ENCODE measurements around the gene FGR.
A peak's percentile ranks its signal among the peaks of the same experiment; 100 is the strongest.

FGR gene

GRCh38 chr1:27585684-27586083 is 49.3 kb downstream of the FGR start:
- no peak for DNase-seq (ENCODE audit: low spot score)

DNA sequence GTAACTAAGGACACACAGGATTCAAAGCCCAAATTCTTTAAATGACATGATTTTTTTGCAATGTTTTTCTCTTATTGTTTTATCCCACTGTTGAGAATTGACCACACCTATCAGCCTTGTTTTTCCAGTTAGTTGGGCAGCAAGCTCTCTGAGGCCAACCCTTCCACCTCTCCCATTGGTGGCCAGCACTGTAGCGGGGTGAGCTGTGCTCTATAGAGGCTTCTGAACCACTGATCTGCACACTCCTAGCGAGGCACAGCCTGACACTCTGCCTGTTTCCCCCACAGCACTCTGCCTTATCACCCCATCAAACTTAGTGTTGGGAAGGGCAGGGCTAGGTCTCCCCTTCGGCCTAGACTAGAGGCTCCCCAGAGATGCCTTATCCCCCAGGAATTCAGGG is 50.5 kb downstream of the FGR start:
- DNase-seq (ENCODE audit: low spot score): no peak

- DNase-seq (ENCODE audit: low spot score): no peak
These were observed 51.5 kb downstream of the FGR start for GRCh38 chr1:27583479-27583878.

DNA sequence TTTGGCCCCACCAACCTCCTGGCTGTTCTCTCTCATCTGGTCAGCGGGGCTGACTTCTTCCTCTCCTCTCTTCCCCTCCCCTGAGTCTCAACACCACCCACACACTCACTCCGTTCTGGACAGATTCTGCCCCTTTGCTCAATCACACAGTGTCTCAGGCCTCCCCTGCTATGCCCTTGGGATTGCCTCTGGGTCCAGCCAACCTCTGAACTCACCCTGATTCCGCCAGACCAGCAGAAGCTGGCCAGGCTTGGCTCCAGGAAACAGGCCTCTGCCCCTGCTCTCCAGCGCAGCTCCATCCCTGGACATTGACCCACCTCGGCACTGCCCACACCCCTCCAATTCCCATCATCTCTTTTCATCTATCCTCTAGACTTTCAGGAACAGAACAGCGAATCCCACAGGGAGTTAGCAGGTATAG is 53.2 kb downstream of the FGR start:
- no peak for DNase-seq (ENCODE audit: low spot score)

DNA sequence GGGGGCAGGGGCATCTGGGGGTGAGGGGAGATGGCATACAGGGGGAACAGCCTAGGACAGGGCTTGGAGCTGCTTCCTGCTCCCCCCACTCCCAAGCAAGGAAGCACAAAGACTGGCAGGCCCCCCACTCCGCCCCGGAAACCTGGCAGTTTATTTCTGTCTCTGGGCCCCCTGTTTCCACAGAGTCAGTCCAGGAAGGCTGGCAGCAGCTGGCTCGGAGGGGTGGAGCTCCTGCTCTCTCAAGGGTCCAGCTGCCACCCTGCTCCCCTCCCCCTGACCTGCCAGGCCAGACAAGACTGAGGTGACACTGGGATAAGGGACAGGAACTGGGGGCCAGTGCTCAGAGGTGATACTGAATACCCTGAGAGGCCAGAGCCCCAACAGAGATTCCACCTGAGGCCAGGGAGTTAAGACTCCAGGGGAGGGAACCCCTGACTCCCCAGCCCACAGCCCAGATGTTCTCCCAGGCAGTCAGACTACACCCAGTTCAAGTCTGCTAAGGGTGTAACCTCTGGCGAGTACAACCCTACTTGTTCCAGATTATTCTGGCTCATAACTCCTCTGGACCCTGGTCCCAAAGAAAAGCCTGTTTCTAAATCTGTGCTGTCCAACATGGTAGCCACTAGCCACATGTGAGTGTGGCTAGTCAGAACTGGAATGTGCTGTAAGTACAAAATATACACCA is 57.3 kb downstream of the FGR start:
- DNase-seq (ENCODE audit: low spot score): no peak

DNA sequence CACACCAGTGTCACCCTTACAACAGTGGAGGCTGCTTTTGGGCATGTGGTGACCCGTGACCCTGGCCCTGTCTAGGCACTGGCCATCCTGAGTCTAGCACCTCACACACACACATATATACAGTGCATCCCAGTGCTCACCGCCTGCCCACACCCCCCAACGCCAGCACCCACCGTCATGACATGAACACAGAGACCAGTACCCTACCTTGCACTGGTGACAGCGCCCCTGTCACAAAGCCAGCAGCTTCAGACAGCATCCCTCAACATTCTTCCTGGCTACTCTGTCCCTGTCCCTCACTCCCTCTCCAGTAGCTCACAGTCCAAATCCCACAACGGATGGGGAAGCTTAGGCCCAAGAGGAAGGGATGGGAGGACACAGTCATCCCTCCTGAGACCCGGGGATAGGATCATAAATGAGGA is 58.2 kb downstream of the FGR start:
- no peak for DNase-seq (ENCODE audit: low spot score)

DNA sequence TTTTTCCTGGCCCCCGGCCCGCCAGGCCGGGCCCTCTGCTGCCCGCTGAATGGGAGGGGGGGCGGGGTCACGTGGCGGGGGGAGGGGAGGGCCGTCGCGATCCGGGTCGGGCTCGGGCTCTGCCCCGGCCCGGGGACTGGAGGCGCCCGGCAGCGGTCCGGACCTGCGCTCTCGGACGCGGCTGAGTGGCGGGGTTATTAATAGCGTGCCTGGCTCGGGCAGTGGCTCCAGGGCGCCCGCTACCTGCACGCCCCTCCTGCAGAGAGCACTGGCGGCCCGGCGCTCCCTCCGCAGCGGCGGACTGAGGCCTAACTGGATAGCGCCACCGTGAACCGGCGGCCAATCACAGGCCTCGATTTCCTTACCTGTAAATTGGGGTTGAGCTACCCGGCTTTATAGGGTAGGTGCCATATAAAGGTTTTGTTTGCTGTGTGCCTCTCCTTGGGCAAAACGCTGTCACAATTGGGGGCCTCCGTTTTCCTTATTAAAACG is 59.1 kb downstream of the FGR start:
- no peak for DNase-seq (ENCODE audit: low spot score)

DNA sequence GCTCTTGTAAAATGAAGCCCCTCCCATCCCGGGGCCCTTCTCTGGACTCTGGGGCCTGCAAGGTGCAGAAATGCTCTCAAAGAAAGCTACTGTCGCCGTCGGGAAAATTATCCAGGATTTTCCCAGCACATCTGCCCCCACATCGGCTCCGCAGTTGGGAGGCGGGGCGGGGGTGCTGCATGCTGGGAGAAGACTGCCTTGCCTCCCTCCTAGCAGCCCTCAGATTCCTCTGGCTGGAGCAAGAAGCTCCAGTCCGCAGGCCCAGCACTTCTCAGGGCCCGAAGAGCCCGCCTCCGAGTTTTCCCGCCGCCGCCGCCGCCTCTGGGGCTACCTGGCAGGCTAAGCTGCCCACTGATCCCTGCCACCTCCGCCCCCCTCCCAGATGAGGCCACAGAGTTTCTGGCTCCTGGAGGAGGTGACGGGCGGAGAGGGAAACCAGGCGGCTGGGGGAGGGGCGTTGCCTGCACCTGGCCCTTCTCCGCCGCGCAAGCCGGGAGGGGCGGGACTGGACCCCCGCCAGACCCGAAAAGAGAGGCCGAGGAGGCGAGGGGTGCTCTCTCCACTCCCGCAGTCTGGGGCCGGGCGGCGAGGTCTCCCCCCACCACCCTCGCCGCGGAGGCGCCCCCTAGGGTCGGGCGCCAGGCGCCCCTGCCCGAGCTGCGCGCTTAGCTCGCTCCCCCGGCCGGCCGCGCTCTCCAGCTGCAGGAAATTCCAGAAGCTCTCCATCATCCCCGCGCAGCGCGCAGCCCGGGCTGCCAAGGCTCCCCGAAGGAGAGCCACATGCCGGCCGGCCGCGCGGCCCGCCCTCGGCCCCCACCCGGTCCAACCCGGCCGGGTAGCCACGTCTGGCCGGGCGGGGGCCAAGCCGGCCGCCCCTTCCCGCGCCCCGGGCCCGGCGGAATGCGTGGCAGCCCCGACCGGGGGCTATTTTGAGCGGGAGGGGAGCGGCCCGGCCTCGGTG is 59.8 kb downstream of the FGR start:
- DNase-seq (ENCODE audit: low spot score): no peak

- DNase-seq (ENCODE audit: low spot score): no peak
These were observed 60.8 kb downstream of the FGR start for GRCh38 chr1:27574001-27574781.

DNA sequence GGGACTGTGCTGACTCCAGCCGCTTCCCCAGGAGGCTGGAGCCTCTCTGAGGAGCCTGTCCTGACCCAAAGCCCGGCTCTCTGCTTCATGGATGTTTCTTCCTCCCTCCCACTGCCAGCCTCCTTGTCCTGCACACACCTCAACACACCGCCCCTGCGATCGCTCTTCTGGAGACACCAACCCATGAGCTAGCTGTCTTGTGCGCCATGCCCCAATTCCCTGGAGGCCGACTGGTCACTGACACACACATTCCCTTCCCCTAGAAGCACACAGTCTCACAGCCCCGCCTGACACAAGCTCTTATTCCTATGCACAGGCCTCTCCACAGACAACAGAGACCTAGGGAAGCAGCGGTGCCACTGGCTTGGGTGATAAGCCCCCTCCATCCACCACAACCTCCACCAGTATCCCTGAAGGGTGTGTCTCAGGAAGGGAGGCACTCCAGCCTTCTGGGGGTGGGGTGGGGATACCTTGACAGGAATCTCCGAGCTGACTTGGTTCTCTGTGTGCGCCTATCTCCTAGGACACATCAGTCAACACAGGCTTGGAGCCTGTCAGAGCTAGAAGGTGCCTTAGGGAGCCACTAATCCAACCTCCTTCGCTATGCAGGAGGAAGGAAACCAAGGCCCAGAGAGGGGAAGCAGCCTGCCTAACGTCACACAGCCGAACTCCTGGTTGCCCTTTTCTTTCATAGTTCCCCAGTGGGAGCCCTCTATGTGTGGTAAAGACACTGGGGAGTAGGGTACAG is 62.1 kb downstream of the FGR start:
- DNase-seq (ENCODE audit: low spot score): no peak

GRCh38 chr1:27572019-27572678 is 62.8 kb downstream of the FGR start:
- DNase-seq (ENCODE audit: low spot score): no peak

DNA sequence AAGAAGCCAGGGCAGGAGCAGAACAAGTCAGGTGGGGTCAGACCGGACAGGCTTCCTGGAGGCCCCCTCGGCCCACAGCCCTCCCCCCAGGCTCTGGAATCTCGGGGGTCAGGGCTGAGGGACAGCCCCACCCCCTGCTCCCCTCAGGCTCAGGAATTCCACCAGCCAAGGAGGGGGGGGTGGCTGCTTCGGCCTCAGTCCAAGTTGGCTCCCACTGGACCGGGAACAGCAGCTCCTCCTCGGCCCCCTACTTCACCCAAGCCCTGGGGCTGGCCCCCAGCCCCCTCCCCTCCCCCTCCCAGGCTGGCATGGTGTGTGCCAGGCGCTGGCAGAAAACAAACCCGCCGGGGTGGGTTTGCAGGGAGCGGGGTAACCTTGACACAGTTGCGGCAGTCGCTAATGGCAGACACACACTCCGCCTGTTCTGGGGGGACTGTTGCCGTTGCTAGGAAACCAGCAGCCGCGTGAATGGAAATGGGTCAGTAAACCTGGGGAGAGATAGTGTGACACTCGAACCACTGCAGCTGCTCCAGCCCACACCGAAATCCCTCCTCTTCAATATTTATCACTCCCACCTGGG is 63.5 kb downstream of the FGR start:
- DNase-seq (ENCODE audit: low spot score): no peak

GRCh38 chr1:27570784-27571183 is 64.2 kb downstream of the FGR start:
- no peak for DNase-seq (ENCODE audit: low spot score)

DNA sequence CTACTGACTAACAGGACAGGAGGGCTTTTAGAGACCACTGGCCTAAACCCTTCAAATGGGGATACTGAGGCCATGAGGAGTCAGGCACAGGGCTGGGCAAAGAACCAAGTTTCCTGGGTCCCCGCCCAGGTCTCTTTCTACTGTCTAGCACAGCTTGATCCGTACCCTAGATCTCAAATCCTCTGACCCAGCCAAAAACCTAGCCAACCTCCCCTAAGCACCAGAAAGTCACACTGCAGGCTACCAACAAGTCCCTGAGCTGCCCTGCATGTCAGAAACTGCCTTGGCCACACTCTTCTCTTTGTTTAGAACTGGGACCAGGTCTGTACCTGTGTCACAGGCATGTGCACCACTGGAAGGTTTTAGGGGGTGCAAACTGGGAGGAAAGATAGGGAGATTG is 64.6 kb downstream of the FGR start:
- no peak for DNase-seq (ENCODE audit: low spot score)

- DNase-seq (ENCODE audit: low spot score): no peak
These were observed 65.3 kb downstream of the FGR start for GRCh38 chr1:27569506-27570291.

DNA sequence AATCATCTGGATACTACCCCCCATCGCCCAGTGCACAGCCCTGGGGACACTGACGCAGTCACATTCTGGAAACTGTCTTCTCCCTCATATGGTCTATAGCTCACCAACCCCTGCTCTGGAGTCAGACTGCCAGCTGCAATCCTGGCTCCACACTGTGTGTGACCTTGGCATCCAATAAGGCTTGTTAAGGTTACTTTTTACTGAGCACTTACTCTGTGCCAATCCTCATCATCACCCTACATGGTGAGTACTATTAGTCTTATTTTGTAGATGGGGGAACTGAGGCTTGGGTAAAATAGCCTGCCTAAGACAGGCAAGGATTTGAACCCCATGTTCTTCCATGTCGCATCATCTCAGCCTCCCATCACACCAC is 65.9 kb downstream of the FGR start:
- DNase-seq (ENCODE audit: low spot score): no peak

DNA sequence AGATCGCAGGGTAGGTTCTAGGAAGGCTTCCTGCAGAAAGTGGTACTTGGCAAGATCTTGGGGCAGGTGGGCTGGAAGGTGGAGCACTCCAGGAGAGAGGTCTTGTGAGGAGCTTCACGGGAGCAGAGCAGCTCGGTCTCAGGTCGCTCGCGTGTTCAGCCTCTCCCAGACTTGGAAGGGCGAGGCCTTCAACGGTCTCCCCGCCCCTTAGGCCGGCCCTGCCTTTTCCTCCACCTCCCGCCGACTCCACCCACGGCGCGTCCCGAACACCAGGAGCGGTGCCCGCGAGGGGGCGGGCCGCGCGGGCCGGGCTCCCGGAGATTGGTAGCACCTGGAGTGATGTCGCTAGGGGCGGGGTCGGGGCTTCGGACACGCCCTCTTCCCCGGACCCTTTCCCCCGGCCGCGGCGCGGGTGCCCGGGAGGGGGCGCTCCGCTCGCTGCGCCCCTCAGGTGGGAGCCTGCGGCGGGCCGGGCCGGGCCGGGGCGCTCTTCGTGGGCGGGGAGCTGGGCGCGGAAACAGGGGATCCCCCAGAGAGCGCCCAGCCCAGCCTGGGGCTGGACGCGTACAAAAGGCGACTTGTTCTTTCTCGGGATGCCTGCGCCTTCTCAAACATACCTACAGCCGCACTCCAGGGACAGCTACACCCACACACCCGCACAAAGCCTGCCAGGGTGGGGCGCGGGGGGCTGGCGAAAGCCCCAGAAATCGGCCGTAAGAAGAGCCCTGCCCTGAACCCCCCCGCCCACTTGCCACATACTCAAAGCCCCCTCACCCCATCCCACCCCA is 66.5 kb downstream of the FGR start:
- peak; percentile 96 for DNase-seq (ENCODE audit: low spot score)

DNA sequence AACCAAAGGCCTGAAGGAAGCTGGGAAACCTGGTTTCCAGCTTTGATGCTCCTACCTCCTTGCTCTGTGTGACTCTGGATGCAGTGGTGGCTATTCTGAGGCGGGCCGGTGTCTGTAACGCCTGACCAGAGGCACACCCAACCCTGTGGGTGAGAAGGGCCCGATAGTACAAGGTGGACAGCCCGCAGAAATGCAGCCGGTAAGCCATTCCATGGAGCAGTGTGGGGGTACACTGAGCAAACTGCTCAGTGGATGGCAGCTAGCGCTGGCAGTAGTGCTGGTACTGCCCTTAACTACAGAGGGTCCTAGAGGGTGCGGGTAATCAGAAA is 67.0 kb downstream of the FGR start:
- DNase-seq (ENCODE audit: low spot score): no peak

DNA sequence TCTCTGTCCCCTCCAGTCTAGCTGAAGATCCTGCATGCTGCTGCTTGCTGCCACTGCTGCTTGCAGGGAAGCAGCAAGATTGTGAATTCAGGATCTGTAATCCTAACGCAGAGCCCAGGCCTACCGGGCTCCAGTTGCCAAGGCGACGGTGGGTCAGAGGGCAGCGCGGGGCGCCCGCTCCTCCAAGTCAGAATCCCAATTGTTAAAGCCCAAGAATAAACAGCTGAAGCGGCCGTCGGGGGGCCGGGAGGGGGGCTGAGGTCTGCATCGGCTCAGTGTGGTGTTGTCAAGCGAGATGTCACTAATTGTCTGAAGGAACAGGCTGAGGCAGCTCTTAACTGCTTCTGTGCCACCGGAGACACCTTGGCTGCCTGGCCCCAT is 67.8 kb downstream of the FGR start:
- DNase-seq (ENCODE audit: low spot score): no peak

Data from CD4-positive, alpha-beta T cell treated with Interleukin-6 at 100 ng/mL for 8 hours (primary cell).